ENCODE data around the gene GNG14.

The GNG14 gene

DNA sequence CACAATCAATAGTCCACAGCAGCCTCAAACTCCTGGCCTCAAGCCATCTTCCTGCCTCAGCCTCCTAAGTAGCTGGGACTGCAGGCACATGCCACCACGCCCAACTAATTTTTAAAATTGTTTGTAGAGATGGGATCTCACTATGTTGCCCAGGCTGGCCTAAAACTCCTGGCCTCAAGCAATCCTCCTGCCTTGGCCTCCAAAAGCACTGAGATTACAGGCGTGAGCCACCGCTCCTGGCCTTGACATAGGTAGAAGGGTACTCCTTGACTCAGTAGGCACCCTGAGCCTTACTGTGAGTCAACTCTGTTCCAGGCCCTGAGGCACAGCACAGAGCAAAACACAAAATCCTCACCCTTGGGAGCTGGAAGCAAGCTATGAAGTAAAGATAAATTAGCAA, 28.1 kb downstream of the GNG14 start:
- TF ChIP-seq, protein P1, sequence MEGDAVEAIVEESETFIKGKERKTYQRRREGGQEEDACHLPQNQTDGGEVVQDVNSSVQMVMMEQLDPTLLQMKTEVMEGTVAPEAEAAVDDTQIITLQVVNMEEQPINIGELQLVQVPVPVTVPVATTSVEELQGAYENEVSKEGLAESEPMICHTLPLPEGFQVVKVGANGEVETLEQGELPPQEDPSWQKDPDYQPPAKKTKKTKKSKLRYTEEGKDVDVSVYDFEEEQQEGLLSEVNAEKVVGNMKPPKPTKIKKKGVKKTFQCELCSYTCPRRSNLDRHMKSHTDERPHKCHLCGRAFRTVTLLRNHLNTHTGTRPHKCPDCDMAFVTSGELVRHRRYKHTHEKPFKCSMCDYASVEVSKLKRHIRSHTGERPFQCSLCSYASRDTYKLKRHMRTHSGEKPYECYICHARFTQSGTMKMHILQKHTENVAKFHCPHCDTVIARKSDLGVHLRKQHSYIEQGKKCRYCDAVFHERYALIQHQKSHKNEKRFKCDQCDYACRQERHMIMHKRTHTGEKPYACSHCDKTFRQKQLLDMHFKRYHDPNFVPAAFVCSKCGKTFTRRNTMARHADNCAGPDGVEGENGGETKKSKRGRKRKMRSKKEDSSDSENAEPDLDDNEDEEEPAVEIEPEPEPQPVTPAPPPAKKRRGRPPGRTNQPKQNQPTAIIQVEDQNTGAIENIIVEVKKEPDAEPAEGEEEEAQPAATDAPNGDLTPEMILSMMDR (IDR thresholded peaks at IDR 0.05) = no peak

GRCh38 chr19:12720296-12720695, 32.5 kb downstream of the GNG14 start:
- TF ChIP-seq, protein P1 (IDR thresholded peaks at IDR 0.05) = no peak

DNA sequence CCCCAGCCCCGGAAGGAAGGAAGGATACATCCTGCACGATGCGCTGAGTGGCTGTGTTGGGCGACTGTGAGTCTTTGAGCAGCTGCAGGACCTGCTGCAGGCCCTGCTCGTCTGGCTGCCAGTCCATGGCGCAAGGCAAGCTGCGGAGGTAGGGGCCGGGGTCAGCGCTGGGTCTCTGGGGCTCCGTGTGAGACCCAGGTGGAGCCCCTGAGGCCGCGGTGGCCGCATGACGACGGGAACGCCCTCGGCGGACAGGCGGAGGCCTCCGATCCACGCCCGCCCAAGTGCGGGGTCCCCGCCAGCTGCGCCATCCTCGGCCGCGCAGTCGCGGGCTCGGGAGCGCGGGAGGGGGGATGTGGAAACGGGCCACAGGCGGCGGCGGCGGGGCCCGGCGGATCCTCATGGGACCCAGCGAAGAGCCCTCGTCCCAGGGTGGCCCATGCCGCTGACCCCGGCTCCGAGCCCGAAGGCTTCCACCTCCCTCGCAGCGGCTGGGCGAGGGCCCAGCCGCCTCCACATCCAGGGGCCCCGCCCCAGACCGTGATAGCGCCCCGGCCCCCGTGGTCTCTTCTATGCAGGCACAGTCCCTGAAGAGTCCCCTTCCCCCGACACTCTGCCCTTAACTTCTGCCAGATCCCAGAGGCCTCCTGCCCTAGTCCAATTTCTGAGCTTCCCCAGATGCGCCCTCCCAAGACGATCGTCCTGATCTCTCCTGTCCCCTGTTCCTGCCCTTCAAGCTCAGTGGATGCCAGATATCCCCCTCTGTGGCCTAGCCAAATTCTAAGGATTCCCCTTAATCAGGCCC, 33.3 kb downstream of the GNG14 start:
- TF ChIP-seq, protein P1 (IDR thresholded peaks at IDR 0.05) = no peak

DNA sequence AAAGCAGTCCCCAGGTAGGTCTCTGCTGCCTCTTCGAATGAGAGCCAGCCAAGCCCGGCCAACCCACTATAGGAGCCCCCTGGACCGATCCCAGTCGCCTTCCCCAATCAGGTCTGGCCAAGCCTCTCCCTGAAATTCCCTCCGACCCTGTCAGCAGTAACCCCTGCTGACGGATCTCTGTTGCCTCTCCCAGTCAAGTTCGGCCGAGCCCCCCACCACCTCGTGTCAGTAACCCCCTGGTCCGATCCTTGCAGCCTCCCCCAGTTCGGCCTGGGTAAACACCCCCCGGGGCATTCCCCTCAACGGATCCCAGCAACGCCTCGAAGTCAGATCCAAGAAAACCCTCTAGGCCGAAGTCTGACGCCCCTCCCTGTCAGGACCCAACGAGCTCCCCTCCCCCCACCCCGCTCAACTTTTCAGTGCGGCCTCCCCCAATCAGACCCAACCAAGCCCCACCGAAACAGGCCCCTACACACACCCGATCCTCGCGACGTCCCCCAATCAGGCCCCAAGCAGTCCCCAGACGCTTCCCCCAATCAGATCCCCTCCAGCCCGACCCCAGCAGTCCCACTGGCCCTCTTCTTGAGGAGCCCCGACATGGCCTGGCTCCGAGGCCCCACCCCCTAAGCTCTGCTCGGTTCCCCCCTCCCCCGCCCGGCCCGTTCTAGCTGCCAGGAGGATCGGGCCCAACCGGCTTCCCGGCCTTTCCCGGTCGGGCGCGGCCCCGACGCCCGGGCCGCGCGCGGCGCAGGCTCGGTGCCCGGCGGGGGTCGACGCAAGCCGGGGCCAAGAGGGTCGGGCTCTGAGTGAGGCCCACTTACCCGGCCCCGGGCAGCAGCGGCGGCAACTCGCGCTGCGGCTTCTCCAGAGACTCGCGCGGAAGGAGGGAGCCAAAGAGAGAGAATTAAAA, 34.1 kb downstream of the GNG14 start:
- TF ChIP-seq, protein P1 (IDR thresholded peaks at IDR 0.05) = no peak

DNA sequence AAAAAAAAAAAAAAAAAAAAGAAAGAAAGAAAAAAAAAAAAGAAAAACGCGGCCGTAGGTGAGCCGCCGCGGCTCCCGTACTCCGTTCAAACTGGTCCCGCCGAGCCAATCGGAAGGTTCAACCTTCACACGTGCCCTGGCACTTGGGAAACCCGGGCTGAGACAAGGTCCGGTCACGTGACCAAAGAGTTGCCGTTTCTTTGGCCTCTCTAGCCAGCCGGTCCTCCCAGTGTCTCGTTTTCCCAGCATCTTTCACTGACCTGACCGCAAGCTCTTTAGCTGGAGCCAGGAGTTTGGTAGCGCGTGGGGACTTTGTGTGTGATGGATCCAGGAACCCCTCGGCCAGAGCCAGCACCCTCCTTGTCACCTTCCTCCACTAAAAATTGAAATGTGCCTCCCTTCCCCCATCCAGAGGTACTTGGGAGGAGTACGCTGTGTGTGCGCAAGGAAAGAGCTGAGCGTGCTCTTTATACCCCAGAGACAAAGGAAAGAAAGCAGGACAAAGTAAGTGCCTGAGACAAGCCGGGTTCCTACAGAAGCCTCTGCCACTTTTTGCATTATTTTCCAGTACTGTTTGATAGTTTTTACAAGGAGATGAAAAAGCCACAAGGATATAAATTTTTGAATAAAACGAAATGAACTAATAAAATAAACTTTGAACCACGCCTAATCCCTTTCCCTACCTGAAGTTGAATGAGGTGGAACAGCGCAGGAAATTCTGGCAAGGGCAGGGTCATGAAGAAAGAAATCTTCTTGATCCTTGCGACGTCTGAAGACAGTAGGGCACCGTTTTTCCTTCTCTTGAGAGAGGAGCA, 35.0 kb downstream of the GNG14 start:
- TF ChIP-seq, protein P1 (IDR thresholded peaks at IDR 0.05) = no peak

- TF ChIP-seq, protein P1 (IDR thresholded peaks at IDR 0.05) = no peak
These were observed 35.5 kb downstream of the GNG14 start for GRCh38 chr19:12723381-12723640.
